Vagina (tissue), 2 donors: Measurements from ENCODE around the gene TMC3.

ENCODE experiments used
- POLR2A ChIP-seq, 2 donors: fragments of 450-650 bp; IDR thresholded peaks; one replicate each; pipeline ENCODE4 v1.6.1; 2017; ENCODE audit warnings: antibody characterized with exemption in 2 of 2, mild to moderate bottlenecking in 2 of 2, moderate library complexity in 2 of 2
- POLR2AphosphoS5 ChIP-seq, 2 donors: sonication (generic); formaldehyde crosslinking; IDR thresholded peaks; one replicate each; pipeline ENCODE4 v1.9.0; 2017; ENCODE audit warnings: antibody characterized with exemption in 2 of 2, mild to moderate bottlenecking in 2 of 2, low read depth in 1 of 2; ENCODE audit not compliant: insufficient read depth in 1 of 2
- TF ChIP-seq, protein P1 (sequence below), 3 experiments: fragments of 450-650 bp in 2 of 3; fragments of 200-600 bp in 1 of 3; sonication (generic) in 1 of 3; IDR thresholded peaks; one replicate each; pipeline ENCODE4 v1.5.1; 2017 to 2019; ENCODE audit warnings: antibody characterized with exemption in 3 of 3, mild to moderate bottlenecking in 2 of 3, moderate library complexity in 2 of 3

DNA sequence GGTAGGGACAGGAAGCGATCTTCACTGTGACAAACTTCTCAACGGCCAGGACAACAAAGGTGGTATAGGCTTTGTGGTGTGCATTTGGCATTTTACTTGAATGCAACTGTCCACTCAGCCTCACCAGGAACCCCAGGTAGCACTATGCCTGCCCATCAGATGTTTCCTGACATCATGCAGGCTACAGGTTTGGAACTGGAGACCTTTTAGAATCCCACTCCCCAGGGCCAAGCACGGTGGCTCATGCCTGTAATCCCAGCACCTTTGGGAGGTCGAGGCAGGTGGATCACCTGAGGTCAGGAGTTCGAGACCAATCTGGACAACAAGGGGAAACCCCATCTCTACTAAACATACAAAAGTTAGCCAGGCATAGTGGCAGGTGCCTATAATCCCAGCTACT is 59.6 kb downstream of the TMC3 start:
- no peak for TF ChIP-seq POLR2AphosphoS5 (IDR thresholded peaks at IDR 0.05; ENCODE audit: insufficient read depth in 1 of 2, low read depth in 1 of 2)
- TF ChIP-seq, protein P1, sequence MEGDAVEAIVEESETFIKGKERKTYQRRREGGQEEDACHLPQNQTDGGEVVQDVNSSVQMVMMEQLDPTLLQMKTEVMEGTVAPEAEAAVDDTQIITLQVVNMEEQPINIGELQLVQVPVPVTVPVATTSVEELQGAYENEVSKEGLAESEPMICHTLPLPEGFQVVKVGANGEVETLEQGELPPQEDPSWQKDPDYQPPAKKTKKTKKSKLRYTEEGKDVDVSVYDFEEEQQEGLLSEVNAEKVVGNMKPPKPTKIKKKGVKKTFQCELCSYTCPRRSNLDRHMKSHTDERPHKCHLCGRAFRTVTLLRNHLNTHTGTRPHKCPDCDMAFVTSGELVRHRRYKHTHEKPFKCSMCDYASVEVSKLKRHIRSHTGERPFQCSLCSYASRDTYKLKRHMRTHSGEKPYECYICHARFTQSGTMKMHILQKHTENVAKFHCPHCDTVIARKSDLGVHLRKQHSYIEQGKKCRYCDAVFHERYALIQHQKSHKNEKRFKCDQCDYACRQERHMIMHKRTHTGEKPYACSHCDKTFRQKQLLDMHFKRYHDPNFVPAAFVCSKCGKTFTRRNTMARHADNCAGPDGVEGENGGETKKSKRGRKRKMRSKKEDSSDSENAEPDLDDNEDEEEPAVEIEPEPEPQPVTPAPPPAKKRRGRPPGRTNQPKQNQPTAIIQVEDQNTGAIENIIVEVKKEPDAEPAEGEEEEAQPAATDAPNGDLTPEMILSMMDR (IDR thresholded peaks at IDR 0.05) = no peak
- no peak for TF ChIP-seq POLR2A (IDR thresholded peaks at IDR 0.05)
